Measurements from ENCODE around the gene LTBP1. TPM values are rescaled to one million over a fixed set of nuclear protein-coding genes. Genes with fewer than 3 reads are reported as not detected.

LTBP1 gene
- total and polyA plus RNA-seq, 9 donors: 13.5 to 117 (median 41.8) TPM

GRCh38 chr2:33019796-33020195, 73.0 kb downstream of the LTBP1 start:
- no peaks in the 10 kb centered on the region for H3K9me3 ChIP-seq
- H3K4me3 ChIP-seq: no peak overlapping the region
- DNase-seq: no peak
- intact Hi-C loops (cut with DNase I): no loop called here
- no peak overlapping the region for H3K27ac ChIP-seq
- peaks cover 1% of the 10 kb centered on the region for H3K4me1 ChIP-seq (ENCODE audit: insufficient read depth)
- no peaks in the 10 kb centered on the region for H3K36me3 ChIP-seq
- 94 to 97% (median 94%) methylated on average over 7 of the region's 7 CpGs for WGBS, 3 donors
- no peaks in the 10 kb centered on the region for H3K27me3 ChIP-seq
- TF ChIP-seq EP300 (IDR thresholded peaks at IDR 0.05): no peak
- no peak for TF ChIP-seq POLR2A (IDR thresholded peaks at IDR 0.05)
- no peak for TF ChIP-seq CTCF (IDR thresholded peaks at IDR 0.05)

GRCh38 chr2:33020883-33021282, 74.1 kb downstream of the LTBP1 start:
- DNase-seq: no peak
- peaks cover 1% of the 10 kb centered on the region for H3K4me1 ChIP-seq (ENCODE audit: insufficient read depth)
- TF ChIP-seq CTCF (IDR thresholded peaks at IDR 0.05) (no peak), POLR2A (IDR thresholded peaks at IDR 0.05) (no peak), EP300 (IDR thresholded peaks at IDR 0.05) (no peak)
- H3K4me3 ChIP-seq: no peak overlapping the region
- intact Hi-C loops (cut with DNase I): no loop called here
- 78 to 87% (median 81%) methylated on average over 6 of the region's 6 CpGs for WGBS, 3 donors
- no peaks in the 10 kb centered on the region for H3K36me3 ChIP-seq
- H3K27me3 ChIP-seq: no peaks in the 10 kb centered on the region
- H3K27ac ChIP-seq: no peak overlapping the region
- H3K9me3 ChIP-seq: no peaks in the 10 kb centered on the region

GRCh38 chr2:33021542-33022227, 74.9 kb downstream of the LTBP1 start:
- H3K27ac ChIP-seq: no peak overlapping the region
- no peak for DNase-seq
- WGBS, 3 donors: 7 to 12% (median 10%) methylated on average over 5 of the region's 5 CpGs
- H3K27me3 ChIP-seq: no peaks in the 10 kb centered on the region
- peaks cover 1% of the 10 kb centered on the region for H3K4me1 ChIP-seq (ENCODE audit: insufficient read depth)
- intact Hi-C loops (cut with DNase I): no loop called here
- H3K36me3 ChIP-seq: no peaks in the 10 kb centered on the region
- no peak for TF ChIP-seq CTCF (IDR thresholded peaks at IDR 0.05)
- no peak for TF ChIP-seq EP300 (IDR thresholded peaks at IDR 0.05)
- TF ChIP-seq POLR2A (IDR thresholded peaks at IDR 0.05): no peak
- no peak overlapping the region for H3K4me3 ChIP-seq
- H3K9me3 ChIP-seq: no peaks in the 10 kb centered on the region

- H3K27ac ChIP-seq: no peak overlapping the region
- H3K27me3 ChIP-seq: no peaks in the 10 kb centered on the region
- intact Hi-C loops (cut with DNase I): no loop called here
- peaks cover 1% of the 10 kb centered on the region for H3K4me1 ChIP-seq (ENCODE audit: insufficient read depth)
- WGBS, 3 donors: 68 to 82% (median 80%) methylated on average over 2 of the region's 2 CpGs
- H3K9me3 ChIP-seq: no peaks in the 10 kb centered on the region
- no peak overlapping the region for H3K4me3 ChIP-seq
- H3K36me3 ChIP-seq: no peaks in the 10 kb centered on the region
- DNase-seq: no peak
- TF ChIP-seq EP300 (IDR thresholded peaks at IDR 0.05): no peak
- no peak for TF ChIP-seq CTCF (IDR thresholded peaks at IDR 0.05)
- TF ChIP-seq POLR2A (IDR thresholded peaks at IDR 0.05): no peak
Observed at GRCh38 chr2:33022395-33022985, 75.7 kb downstream of the LTBP1 start.

All from ovary (tissue), 9 donors.